Upper lobe of left lung (tissue), 4 donors: ENCODE data around the gene GAB2.

Experiments
- CTCF ChIP-seq, 6 experiments: fragments of 450-650 bp in 4 of 6; fragments of 200-600 bp in 2 of 6; sonication (generic) in 2 of 6; IDR thresholded peaks; one replicate each; pipeline ENCODE4 v1.5.1; 2016 to 2019; ENCODE audit warnings: antibody characterized with exemption in 6 of 6
- POLR2A ChIP-seq, 4 donors: fragments of 450-650 bp; IDR thresholded peaks; one replicate each; pipeline ENCODE4 v1.5.1; 2016 to 2017; ENCODE audit warnings: antibody characterized with exemption in 4 of 4, mild to moderate bottlenecking in 2 of 4
- POLR2AphosphoS5 ChIP-seq, 2 donors: sonication (generic); formaldehyde crosslinking; IDR thresholded peaks; one replicate each; pipeline ENCODE4 v1.5.1; 2017; ENCODE audit warnings: antibody characterized with exemption in 2 of 2

GRCh38 chr11:78251083-78251775, 166.4 kb downstream of the GAB2 start:
- TF ChIP-seq CTCF (IDR thresholded peaks at IDR 0.05) (no peak), POLR2A (IDR thresholded peaks at IDR 0.05) (no peak), POLR2AphosphoS5 (IDR thresholded peaks at IDR 0.05) (no peak)
